Measurements from ENCODE around the gene HLA-DMB.
"Not testable (repeated sequence)": the region's sequence is repeated elsewhere in the genome, so short reads cannot be mapped to it uniquely, and the experiment has no call there.

Gene HLA-DMB

DNA sequence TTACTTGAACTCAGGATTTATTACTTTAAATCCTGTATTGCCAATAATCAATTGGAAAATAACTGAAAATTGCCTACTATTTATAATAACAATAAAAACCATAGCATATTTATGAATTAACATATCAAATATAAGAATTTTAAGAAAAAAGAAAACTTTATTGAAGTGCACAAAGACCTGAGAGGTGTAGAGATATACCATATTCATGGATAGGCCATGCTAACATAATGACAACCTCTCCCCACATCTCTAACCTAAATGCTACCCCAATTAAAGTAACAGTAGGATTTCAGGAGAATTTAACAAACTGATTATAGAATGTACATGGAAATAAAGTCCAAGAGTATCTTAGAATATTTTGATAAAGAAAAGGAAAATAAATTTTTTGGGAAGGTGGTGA, 5.1 kb upstream of the HLA-DMB start:
- Mint-ChIP-seq H3K4me1 (peaks cover 77% of the 10 kb centered on the region), H3K4me3 (peak overlapping the region; percentile 73), H3K27ac (peak overlapping the region; percentile 85), H3K9me3 (no peaks in the 10 kb centered on the region), H3K36me3 (peaks cover 9% of the 10 kb centered on the region)
- no peak for ATAC-seq
- DNase-seq (ENCODE audit: low spot score in 2 of 2): no peak

DNA sequence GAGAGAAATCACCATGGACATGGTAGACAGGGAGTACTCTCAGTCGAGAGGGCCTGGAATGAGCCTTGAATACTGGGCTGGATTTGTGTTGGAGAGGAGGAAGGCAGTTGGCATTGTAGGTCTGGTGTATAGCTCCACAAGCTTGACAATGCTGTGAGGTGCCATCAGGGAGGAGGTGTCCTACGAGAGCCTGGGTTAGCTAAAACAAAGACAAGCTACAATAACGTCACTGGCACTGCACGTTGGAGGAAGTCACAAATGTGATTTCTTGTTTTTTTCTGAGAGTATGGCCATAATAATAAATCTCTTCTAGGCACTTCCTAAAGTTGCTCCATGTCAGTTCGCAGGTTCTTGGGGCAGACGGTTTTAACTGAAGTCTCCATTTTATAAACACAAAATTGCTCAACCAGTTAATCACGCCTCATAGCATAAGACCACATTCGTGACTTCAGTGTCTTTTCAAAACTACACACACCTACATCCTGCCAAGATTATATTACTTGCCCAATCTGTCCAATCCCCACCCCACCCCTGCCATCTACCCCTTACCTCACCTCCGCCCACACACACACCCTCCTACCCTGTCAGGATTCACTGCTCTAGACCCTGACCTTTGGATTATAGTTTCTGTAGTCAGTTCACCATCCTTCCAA, 4.4 kb upstream of the HLA-DMB start:
- ATAC-seq: peak; percentile 48
- peak overlapping the region; percentile 73 for H3K4me3 Mint-ChIP-seq
- peak overlapping the region; percentile 85 for H3K27ac Mint-ChIP-seq
- peaks cover 9% of the 10 kb centered on the region for H3K36me3 Mint-ChIP-seq
- no peak for DNase-seq (ENCODE audit: low spot score in 2 of 2)
- no peaks in the 10 kb centered on the region for H3K9me3 Mint-ChIP-seq
- peaks cover 77% of the 10 kb centered on the region for H3K4me1 Mint-ChIP-seq

GRCh38 chr6:32943864-32944649, 3.2 kb upstream of the HLA-DMB start:
- Mint-ChIP-seq H3K36me3 (peaks cover 9% of the 10 kb centered on the region), H3K9me3 (no peaks in the 10 kb centered on the region), H3K4me1 (peaks cover 68% of the 10 kb centered on the region), H3K27ac (peak overlapping the region; percentile 85), H3K4me3 (peak overlapping the region; percentile 73)
- ATAC-seq (peak; percentile 60), DNase-seq (ENCODE audit: low spot score in 2 of 2) (peak in 1 of 2 donors; percentile 67)

DNA sequence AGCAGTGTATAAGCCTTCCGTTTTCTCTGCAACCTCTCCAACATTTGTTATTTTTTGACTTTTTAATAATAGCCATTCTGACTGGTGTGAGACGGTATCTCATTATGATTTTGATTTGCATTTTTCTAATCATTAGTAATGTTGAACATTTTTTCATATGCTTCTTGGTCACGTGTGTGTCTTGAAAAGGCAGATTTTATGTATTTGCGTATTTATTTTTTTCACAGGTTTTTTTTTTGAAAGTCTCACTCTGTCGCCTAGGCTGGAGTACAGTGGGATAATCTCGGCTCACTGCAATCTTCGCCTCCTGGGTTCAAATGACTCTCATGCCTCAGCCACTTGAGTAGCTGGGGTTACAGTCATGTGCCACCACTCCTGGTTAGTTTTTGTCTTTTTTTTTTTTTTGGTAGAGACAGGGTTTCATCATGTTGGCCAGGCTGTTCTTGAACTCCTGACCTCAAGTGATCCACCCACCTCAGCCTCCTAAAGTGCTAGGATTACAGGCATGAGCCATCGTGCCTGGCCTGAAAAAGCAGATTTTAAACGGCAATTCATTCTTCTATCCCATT, 1.8 kb upstream of the HLA-DMB start:
- H3K9me3 Mint-ChIP-seq; DNase-seq (ENCODE audit: low spot score in 2 of 2); ATAC-seq; H3K4me3 Mint-ChIP-seq; H3K36me3 Mint-ChIP-seq; H3K27ac Mint-ChIP-seq: not testable (repeated sequence)
- H3K4me1 Mint-ChIP-seq: peaks cover 64% of the 10 kb centered on the region

DNA sequence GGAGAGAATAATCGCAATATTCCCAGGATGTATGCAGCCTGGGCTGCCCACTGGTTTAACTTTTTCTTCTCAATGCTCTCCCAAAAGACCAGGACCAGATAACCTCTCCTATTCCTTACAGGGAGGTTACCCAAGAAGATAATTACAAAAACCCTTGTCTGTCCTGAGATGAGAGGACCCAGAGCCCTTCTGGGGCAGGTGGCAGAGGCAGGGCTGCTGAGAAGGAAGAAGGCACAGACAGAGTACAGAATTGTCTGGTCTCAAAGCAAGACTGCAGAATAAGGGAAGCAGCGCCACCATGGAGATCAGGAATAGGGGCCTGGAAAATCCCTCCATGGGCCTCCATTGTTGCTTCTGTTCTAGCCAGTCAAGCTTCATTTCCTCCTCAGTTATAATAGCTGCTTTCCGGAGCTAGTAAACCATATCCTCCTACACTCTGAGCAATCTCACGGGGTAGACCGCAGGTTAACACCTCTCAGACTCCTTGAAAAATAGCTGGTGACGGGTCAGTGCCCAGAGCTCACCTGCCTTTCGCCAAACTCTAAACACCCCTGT, 463 bp upstream of the HLA-DMB start:
- Mint-ChIP-seq H3K4me3 (peak overlapping the region; percentile 74), H3K27ac (peak overlapping the region; percentile 94), H3K36me3 (peaks cover 9% of the 10 kb centered on the region), H3K4me1 (peaks cover 59% of the 10 kb centered on the region), H3K9me3 (no peaks in the 10 kb centered on the region)
- DNase-seq (ENCODE audit: low spot score in 2 of 2): peak in 1 of 2 donors; percentile 75
- peak; percentile 91 for ATAC-seq

DNA sequence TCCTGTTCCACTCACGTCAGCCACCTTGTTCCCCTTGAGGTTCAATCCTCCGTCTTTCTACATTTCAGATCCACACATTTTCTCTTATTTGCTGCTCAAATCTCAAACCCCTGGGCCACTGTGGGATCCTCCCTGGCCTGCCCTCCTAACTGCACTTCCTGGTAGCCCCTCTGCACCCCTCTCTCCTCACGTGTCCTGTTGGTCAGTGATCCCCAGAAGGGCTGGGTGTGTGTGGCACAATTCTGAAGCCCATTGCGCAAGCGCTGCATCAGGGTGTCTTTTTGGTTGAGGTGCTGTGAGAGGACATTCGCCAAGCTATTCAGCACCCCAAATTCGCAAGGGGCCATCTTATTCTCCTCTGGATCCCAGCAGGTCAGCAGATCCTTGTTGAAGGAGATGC, 2.3 kb downstream of the HLA-DMB start:
- no peak for ATAC-seq
- Mint-ChIP-seq H3K9me3 (no peaks in the 10 kb centered on the region), H3K27ac (no peak overlapping the region), H3K4me3 (no peak overlapping the region), H3K36me3 (peaks cover 5% of the 10 kb centered on the region), H3K4me1 (peaks cover 37% of the 10 kb centered on the region)
- no peak for DNase-seq (ENCODE audit: low spot score in 2 of 2)

- no peak for DNase-seq (ENCODE audit: low spot score in 2 of 2)
- H3K27ac Mint-ChIP-seq: no peak overlapping the region
- no peak for ATAC-seq
- H3K9me3 Mint-ChIP-seq: no peaks in the 10 kb centered on the region
- no peak overlapping the region for H3K4me3 Mint-ChIP-seq
- peaks cover 26% of the 10 kb centered on the region for H3K4me1 Mint-ChIP-seq
- H3K36me3 Mint-ChIP-seq: peaks cover 5% of the 10 kb centered on the region
Measured at GRCh38 chr6:32937230-32937633, 3.6 kb downstream of the HLA-DMB start.

DNA sequence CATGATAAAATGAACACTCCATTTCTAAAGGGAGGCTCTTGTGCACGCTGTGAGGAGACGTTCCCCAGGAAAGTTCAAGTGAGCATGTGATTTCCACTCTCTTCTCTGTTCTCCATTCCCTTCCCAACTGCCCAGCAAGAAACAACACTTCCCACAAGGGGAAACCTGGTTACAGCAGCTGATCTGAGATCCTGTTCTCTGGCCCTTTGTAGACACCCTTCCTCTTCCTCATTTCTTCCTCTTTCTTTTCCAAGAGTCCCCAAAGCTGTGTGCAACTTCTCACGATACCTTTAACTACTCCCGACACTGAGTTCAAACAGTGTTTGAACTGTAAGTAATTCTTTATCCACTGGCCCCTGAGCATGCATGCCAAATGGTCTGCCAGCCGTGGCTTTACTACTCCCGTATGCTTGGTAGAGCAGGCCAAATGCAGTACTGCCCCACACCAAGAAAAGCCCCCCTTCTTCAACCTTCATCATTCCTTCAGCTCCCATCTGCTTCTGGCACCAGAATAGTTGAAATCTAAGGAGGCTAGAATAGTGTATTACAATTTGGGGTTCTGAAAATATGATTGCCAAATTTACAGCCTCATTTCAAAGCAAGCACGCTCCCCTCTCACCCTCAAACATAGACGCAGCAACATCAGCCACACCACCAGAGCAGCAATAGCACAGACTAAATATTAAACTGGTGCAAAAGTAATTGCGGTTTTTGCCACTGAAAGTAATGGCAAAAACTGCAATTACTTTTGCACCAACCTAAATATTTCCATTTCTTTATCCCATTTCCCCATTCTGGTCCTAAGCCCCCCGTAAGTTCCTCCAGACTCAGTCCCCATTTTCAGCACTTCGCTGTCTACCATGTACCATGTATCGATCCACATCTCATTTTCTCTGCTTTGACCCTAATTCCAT, 4.3 kb downstream of the HLA-DMB start:
- no peak overlapping the region for H3K4me3 Mint-ChIP-seq
- H3K4me1 Mint-ChIP-seq: peaks cover 19% of the 10 kb centered on the region
- H3K27ac Mint-ChIP-seq: peak overlapping the region; percentile 4
- H3K36me3 Mint-ChIP-seq: peaks cover 5% of the 10 kb centered on the region
- no peak for ATAC-seq
- H3K9me3 Mint-ChIP-seq: no peaks in the 10 kb centered on the region
- DNase-seq (ENCODE audit: low spot score in 2 of 2): no peak

DNA sequence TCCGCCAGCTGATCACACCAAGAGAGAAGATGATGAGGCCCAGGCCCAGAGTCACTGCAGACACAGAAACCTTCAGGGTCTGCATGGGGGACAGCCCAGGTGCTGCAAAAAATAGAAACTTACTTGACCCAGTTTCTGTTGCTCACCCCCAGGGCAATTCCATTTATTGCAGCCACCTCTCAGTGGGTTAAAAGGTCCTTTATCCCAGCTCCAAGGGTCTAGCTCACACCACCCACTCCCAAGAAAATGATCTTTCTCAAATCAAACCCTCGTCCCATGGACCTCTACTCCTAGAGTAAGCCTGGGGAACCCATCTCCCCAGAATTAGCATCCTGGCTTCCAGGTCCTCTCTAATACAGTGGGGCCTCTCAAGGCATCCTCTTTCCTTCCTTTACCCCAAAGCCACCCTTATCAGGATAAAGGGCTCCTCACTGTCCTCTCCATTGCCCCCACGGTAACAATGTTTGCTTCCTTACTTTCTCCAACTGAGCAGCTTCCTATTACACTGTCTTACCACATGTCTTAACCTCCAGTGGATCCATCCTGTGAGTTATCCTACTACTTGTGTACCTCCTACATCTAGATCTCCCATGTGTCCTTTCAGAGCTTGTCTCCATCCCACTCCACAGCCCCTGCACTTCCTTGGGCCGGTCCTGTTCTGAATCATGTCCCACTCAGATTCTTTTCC, 5.1 kb downstream of the HLA-DMB start:
- H3K36me3 Mint-ChIP-seq: peaks cover 5% of the 10 kb centered on the region
- H3K9me3 Mint-ChIP-seq: no peaks in the 10 kb centered on the region
- ATAC-seq: no peak
- no peak overlapping the region for H3K4me3 Mint-ChIP-seq
- H3K27ac Mint-ChIP-seq: peak overlapping the region; percentile 4
- H3K4me1 Mint-ChIP-seq: peaks cover 10% of the 10 kb centered on the region
- no peak for DNase-seq (ENCODE audit: low spot score in 2 of 2)

GRCh38 chr6:32933661-32934085, 7.2 kb downstream of the HLA-DMB start:
- ATAC-seq (peak; percentile 60), DNase-seq (ENCODE audit: low spot score in 2 of 2) (peak; percentile 64 to 82)
- Mint-ChIP-seq H3K9me3 (no peaks in the 10 kb centered on the region), H3K36me3 (peaks cover 5% of the 10 kb centered on the region), H3K27ac (no peak overlapping the region), H3K4me3 (no peak overlapping the region), H3K4me1 (peaks cover 5% of the 10 kb centered on the region)

DNA sequence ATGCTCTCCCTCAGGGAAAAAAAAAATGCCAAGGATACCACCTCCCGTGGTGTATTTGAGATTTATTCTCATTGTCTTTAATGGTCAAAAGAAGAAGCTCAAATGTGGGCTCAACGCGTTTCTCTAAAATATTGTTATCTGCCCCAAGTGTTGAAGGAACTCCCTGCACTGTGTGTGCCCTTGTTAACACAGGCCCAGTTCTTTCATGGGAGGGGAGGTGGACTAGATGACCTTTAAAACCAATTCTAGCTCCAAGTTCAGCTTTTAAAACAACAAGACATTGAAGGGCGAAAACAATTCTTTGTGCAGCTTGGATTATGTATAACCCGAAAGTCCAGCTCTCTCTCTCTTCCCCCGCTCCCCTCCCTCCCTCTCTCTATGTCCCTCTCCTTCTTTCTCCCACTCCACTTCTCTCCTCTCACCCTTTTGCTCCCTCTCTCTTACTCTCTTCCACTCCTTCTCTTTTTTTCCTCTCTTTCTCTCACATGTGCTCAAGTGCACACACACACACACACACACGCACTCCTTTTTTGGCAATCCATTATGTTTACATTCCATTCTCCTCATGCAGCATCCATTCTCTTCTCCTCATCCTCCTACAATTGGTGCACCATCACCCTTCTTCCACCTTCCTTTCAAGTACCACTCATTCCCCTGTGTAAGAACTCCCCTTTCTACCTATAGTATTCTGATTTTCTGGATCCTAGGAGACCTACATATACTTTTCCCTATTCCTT, 8.5 kb downstream of the HLA-DMB start:
- Mint-ChIP-seq H3K4me1 (peaks cover 5% of the 10 kb centered on the region), H3K4me3 (no peak overlapping the region), H3K9me3 (no peaks in the 10 kb centered on the region), H3K27ac (no peak overlapping the region), H3K36me3 (peaks cover 5% of the 10 kb centered on the region)
- no peak for ATAC-seq
- no peak for DNase-seq (ENCODE audit: low spot score in 2 of 2)

DNA sequence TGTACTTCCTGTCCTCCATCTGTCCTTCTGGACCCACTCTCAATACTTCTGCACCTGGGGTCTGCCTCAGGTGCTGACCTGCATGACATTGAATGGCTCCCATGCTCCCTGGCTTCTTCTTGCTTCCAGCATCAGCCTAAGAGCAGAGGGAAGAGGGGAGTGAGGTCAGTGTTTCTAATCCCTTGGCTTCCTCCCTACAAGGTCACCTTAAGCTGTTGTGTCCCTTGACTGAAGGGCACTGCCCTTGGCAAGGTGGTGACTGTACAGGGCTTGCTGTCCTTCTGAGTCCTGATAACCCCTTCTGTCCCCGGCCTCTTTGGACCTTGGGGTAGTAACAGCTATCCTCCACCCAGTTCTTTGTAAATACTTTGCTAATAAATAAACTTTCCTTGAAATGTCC, 9.6 kb downstream of the HLA-DMB start:
- H3K36me3 Mint-ChIP-seq: peaks cover 5% of the 10 kb centered on the region
- ATAC-seq: no peak
- DNase-seq (ENCODE audit: low spot score in 2 of 2): no peak
- peaks cover 5% of the 10 kb centered on the region for H3K4me1 Mint-ChIP-seq
- no peak overlapping the region for H3K4me3 Mint-ChIP-seq
- H3K9me3 Mint-ChIP-seq: no peaks in the 10 kb centered on the region
- no peak overlapping the region for H3K27ac Mint-ChIP-seq

- H3K9me3 Mint-ChIP-seq: no peaks in the 10 kb centered on the region
- no peak for ATAC-seq
- no peak overlapping the region for H3K4me3 Mint-ChIP-seq
- no peak for DNase-seq (ENCODE audit: low spot score in 2 of 2)
- H3K36me3 Mint-ChIP-seq: no peaks in the 10 kb centered on the region
- no peaks in the 10 kb centered on the region for H3K4me1 Mint-ChIP-seq
- no peak overlapping the region for H3K27ac Mint-ChIP-seq
Measured at GRCh38 chr6:32922083-32922482, 18.7 kb downstream of the HLA-DMB start.

DNA sequence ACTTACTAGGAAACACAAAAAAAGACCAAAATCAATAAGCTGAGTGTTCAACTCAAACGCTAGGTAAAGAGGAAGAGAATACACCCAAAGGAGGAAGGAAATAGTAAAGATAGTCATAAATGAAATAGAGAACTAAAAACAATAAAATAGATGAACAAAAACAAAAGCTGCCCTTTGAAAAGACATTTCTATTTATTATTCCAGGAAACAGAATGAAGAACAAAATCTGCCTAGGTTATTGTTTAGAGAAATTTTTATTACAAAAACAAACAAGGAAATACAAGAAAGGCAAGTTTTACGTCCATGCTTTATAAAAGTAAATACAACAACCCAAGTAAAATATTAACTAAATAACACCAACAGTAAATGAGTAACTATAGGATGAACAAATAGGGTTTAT, 20.1 kb downstream of the HLA-DMB start:
- H3K4me1 Mint-ChIP-seq: no peaks in the 10 kb centered on the region
- no peak for DNase-seq (ENCODE audit: low spot score in 2 of 2)
- ATAC-seq: no peak
- no peak overlapping the region for H3K4me3 Mint-ChIP-seq
- H3K36me3 Mint-ChIP-seq: no peaks in the 10 kb centered on the region
- H3K27ac Mint-ChIP-seq: no peak overlapping the region
- H3K9me3 Mint-ChIP-seq: no peaks in the 10 kb centered on the region
